ENCODE results near the gene SDCCAG8. TPM values are rescaled to one million over a fixed set of nuclear protein-coding genes. Genes with fewer than 3 reads are reported as not detected.

The SDCCAG8 gene
- total RNA-seq, 1 experiment from 2014 or later = 10.0 TPM

DNA sequence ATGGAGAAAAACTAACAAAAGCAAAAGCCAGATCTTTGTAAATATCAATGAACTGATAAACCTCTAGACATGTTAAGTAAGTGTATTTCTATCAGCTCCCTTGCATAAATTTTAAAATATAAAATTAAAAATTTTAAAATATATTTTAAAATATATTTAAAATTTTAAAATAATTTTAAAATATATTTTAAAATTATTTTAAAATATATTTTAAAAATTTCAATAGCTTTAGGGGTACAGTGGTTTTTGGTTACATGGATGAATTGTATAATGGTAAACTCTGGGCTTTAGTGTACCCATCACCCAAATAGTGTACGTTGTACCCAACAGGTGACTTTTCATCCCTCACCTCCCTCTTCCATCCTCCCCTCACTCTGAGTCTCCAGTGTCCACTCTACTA lies 279.2 kb downstream of the SDCCAG8 start:
- WGBS (ENCODE audit: extremely low coverage, insufficient read length, low lambda C conversion rate) = no CpG with 5 or more reads among the region's 1 CpG
- H3K4me1 Mint-ChIP-seq = peaks cover 2% of the 10 kb centered on the region in 2 experiments; a peak in 1 of 4 replicates
- Histone ChIP-seq H3K9ac (ENCODE audit: extremely low read depth, insufficient read length, low read length) (no peak overlapping the region), H4K8ac (replicated peaks; ENCODE audit: insufficient read length, low read depth, low read length) (no peak overlapping the region), H4K91ac (ENCODE audit: insufficient read length, low read depth, low read length) (no peak overlapping the region), H2BK5ac (ENCODE audit: insufficient read length, low read length) (no peak overlapping the region), H3T11ph (ENCODE audit: low read length) (no peak overlapping the region), H4K5ac (ENCODE audit: insufficient read length, low read depth, low read length) (no peak overlapping the region), H3K4me2 (ENCODE audit: insufficient read depth, insufficient read length, low read length) (no peak overlapping the region), H3K23ac (ENCODE audit: insufficient read length, low read depth, low read length) (no peak overlapping the region), H3K23me2 (ENCODE audit: insufficient read length, low read depth, low read length, poor library complexity, severe bottlenecking) (no peaks in the 10 kb centered on the region), H3K27me3 (ENCODE audit: insufficient read depth, low read length) (no peaks in the 10 kb centered on the region), H3K9me3 (ENCODE audit: control insufficient read depth, low read depth, low read length) (no peaks in the 10 kb centered on the region), H2AK5ac (ENCODE audit: insufficient read length, low read length) (no peak overlapping the region), H3K79me1 (ENCODE audit: insufficient read depth, low read depth, low read length, poor library complexity, severe bottlenecking) (no peaks in the 10 kb centered on the region), H3K4me1 (ENCODE audit: insufficient read depth, low read length) (no peaks in the 10 kb centered on the region), H2BK12ac (ENCODE audit: insufficient read length, low read depth, low read length) (no peak overlapping the region), H2AFZ (ENCODE audit: low read length) (no peak overlapping the region), H2BK20ac (ENCODE audit: low read depth, low read length, poor library complexity, severe bottlenecking) (no peak overlapping the region), H3K18ac (ENCODE audit: insufficient read length, low read depth, low read length) (no peak overlapping the region), H3K79me2 (ENCODE audit: insufficient read depth, low read length) (no peaks in the 10 kb centered on the region), H3K56ac (ENCODE audit: insufficient read length, low read depth, low read length) (no peak overlapping the region), H2BK120ac (ENCODE audit: low read depth, low read length, poor library complexity, severe bottlenecking) (no peak overlapping the region), H2BK15ac (ENCODE audit: low read depth, low read length) (no peak overlapping the region), H3K14ac (ENCODE audit: insufficient read depth, low read length) (no peak overlapping the region), H3K4ac (ENCODE audit: low read depth, low read length) (no peak overlapping the region), H4K20me1 (ENCODE audit: control insufficient read depth, insufficient read depth, insufficient read length) (no peaks in the 10 kb centered on the region), H3K27ac (ENCODE audit: insufficient read length, low read depth, low read length) (no peak overlapping the region)
- peaks cover 0 to 4% (median 0%) of the 10 kb centered on the region in 3 experiments; a peak in 1 of 7 replicates for H3K36me3 Mint-ChIP-seq (ENCODE audit: insufficient read depth in 1 of 3, low read depth in 3 of 3)
- peaks cover 0 to 2% of the 10 kb centered on the region in 2 experiments; a peak in 1 of 5 replicates for H3K9me3 Mint-ChIP-seq
- H3K4me3 Mint-ChIP-seq = no peak overlapping the region
- no peak for DNase-seq
- TF ChIP-seq, protein P1, sequence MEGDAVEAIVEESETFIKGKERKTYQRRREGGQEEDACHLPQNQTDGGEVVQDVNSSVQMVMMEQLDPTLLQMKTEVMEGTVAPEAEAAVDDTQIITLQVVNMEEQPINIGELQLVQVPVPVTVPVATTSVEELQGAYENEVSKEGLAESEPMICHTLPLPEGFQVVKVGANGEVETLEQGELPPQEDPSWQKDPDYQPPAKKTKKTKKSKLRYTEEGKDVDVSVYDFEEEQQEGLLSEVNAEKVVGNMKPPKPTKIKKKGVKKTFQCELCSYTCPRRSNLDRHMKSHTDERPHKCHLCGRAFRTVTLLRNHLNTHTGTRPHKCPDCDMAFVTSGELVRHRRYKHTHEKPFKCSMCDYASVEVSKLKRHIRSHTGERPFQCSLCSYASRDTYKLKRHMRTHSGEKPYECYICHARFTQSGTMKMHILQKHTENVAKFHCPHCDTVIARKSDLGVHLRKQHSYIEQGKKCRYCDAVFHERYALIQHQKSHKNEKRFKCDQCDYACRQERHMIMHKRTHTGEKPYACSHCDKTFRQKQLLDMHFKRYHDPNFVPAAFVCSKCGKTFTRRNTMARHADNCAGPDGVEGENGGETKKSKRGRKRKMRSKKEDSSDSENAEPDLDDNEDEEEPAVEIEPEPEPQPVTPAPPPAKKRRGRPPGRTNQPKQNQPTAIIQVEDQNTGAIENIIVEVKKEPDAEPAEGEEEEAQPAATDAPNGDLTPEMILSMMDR (conservative IDR thresholded peaks at IDR 0.05) = no peak
- H3K27ac Mint-ChIP-seq = no peak overlapping the region
- H3K27me3 Mint-ChIP-seq (ENCODE audit: low read depth) = no peaks in the 10 kb centered on the region; the same call in 1 of the 2 replicates
